Renal cortical epithelial cell (primary cell): ENCODE results near the gene EXOC4. TPM values are rescaled to one million over a fixed set of nuclear protein-coding genes. Genes with fewer than 3 reads are reported as not detected.

Experiments used
- DNase-seq: peaks from one replicate; pipeline ENCODE4 v3.0.0-alpha.2; 2011; ENCODE audit warnings: low read depth
- total RNA-seq: library from RNA; depleted of rRNA; stranded (reverse); fragments of >200 nt; gene quantifications from 2 replicates; pipeline ENCODE4 v1.2.3, GENCODE V29; 2014

Gene EXOC4
- total RNA-seq, 1 donor from 2014 or later = 144 TPM

DNA sequence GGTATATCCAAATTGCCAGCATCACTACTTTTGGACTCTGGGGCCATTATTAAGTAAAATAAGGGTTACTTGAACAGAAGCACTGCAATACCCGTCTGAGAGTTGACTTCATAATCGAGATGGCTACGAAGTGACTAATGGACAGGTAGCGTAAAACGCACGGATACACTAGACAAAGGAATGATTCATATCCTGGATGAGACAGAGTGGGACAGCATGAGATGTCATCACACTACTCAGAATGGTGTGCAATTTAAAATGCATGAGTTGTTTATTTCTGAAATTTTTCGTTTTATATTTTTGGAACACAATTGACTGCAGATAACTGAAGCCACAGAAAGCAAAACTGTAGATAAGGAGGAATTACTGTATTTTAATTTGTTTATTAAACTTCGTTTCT lies 452.7 kb downstream of the EXOC4 start:
- peak; percentile 56 for DNase-seq

DNA sequence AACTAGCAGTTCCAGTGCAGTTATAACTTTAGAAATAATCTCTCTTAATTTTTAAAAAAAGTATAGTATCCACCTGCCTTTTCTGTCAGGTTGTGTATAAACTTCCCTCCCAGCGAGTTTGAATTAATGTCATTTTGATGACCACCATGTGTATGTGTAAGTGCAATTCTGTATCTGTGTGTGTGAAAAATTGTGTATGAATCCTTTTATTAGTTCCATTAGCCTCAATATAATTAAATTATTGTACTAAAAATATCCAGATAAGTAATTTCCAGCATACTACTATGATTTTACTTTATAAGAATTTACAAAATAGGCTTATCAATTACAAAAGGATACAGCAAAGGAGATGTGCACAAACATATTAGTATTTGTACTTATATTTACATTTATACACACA lies 453.1 kb downstream of the EXOC4 start:
- no peak for DNase-seq

DNA sequence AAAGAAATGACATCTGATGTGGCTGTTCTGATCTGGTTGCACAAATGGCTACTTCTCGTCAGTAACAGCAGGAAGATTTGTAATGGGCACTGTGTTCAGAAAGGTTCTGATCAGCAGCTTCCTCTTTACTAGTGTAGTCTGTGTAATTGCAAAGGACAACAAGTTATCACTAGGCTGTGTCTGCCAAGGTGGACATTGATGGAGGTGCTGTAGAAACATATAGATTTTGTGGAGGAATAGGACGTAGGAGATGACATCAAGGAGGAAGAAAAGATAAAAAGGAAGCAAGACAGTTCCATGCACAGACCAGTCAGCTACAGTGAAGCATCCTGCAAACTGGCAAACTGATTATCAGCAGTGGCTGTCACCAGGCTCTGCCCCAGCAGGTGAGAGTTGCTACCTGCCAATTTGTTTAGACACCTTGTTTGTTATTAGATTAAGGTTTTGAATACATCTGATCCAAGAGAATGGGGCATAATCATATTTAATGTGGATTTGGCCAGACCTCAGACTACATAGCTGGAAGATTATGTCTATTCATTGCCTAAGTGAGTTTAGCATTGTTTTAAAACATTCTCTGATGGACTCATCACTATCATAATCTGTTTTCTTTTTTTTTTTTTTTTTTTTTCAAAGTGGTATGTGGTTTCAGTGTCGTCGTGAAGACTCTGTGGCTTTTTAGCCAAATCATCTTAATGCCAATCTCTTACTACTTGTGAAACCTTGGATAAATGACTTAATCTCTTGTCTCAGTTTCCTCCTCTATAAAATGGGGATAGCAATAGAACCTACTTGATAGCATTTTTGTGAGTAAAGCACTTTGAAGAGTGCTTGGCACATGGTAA lies 456.4 kb downstream of the EXOC4 start:
- DNase-seq = no peak

DNA sequence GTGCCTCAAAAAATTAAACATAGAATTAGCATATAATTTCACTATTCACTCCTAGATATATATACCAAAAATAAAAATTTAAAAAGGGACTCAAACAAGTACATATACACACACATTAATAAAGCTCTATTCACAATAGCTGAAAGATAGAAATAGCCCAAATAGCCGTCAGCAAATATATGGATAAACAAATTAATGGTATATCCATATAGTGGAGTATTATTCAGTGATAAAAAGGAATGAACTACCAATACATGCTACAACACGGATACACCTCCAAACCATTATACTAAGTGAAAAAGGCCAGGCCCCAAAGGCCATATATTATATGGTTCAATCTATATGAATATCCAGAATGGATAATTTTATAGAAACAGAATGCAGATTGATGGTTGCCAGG lies 459.7 kb downstream of the EXOC4 start:
- DNase-seq = no peak

DNA sequence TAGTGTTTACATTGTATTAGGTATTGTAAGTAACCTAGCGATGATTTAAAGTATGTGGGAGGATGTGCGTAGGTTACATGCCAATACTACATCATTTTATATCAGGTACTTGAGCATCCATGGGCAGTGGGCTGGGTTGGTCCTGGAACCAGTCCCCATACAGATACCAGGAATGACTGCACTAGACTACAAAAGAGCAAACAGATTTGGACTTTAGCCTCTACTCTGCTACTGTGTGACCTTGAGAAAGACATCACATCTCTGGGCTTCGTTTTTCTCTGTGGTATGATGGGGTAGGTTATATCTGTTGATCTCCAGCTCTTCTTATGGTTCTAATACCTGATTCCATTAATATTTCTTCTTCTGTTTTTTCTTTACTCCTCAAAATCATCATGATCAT lies 461.8 kb downstream of the EXOC4 start:
- no peak for DNase-seq

DNA sequence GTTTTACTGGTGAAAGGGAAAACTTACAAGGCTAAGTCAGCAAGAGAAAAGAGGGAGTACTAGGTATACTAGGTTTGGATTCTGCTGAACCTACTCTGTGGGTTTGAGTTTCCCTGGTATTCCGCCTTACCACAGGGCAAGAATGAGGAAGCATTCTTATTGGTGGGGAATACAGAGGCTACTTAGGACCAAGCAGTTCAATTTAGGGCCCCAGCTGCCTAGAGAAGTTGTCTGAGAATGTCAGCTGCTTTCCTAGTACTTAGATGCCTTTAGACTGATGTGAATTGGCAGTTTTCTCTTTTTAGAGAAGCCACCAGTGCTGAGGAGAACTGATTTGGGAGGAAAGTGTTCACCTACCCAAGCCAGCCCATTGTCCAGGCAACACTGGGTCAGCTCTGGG lies 465.3 kb downstream of the EXOC4 start:
- DNase-seq = no peak

DNA sequence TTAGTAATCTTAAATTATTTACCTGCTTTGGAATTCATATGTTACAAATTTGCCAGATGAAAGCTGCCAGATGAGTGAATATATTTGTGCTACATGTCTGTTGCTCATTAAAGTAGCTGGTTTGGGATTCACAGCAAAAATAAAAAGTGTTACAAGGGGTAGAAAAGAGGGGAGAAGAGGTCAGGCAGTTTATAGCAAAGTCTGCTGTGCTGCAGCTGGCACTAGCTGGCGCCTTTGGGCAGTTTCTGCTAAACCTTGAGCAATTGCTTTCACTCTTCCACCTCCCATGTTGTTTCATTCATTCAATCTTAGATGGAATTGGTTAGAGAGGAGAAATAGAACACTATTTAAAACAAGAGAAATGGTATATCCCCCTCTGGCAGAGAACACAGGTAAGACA lies 470.2 kb downstream of the EXOC4 start:
- peak; percentile 6 for DNase-seq

DNA sequence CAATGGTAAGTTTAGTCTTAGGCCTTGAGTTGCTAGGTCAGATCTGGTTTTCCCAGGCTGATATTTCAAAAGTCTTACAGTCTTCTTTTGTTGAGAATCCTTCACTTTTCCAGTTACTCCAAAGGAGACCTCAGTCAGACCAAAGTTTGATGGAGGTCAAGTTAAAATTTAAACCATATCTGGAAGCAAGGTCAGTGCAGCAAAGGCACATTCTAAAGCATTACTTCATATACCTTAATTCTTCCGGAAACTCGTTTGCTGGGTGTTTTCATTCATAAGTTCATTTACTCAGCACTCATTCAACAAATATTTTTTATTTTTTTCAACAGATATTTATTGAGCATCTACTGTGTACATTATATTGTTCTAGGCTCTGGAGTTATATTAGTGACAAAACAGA lies 471.3 kb downstream of the EXOC4 start:
- no peak for DNase-seq

DNA sequence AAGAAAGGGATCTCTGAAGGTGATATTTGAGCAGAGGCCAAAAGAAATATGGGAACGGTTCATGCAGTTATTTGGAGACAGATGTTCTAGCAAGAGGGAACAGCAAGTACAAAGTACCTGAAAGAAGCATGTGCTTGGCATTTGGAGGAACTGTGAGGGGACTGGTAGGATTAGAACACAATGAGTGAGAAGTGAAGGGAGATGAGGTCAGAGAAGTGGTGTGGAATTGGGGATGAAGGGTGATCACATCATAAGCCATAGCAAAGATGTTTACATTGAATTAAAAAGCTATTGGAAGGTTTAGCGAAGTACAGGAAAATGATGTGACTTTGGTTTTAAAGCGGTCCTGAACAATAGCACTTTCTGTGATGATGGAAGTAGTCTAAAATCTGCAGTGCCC lies 471.8 kb downstream of the EXOC4 start:
- DNase-seq = no peak

DNA sequence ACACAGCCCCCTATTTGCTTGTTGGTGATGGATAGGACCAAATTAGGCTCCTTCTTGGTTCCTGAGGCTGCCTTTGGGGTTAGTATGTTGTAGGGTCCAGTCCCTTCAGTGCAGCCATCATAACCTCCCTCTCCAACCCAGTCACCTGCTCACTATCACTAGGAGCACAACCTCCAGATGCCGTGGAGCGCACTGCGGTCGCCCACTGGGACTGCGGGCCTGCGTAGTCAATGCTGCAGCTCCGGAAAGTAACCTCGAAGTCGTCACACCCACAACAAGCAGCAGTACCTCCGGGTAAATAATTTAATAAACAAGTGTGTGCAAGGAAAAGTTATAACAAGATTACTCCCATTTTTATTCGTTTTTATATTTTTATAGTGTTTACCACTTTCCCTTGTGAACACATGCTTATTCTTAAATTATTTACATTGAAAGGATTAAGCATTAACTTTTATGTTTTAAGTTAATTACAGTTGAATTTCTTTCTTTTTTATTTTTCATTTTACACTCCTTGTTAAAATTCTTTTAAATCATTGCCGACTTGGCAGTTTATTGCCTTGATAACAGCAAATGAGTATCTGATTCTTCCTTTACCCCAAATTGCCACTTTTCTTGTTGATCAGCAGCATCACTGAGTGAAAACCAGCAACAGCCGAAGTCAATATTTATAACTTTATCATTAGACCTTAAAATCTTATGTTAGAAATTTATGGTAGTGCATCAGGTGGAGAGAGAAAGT lies 474.8 kb downstream of the EXOC4 start:
- no peak for DNase-seq

DNA sequence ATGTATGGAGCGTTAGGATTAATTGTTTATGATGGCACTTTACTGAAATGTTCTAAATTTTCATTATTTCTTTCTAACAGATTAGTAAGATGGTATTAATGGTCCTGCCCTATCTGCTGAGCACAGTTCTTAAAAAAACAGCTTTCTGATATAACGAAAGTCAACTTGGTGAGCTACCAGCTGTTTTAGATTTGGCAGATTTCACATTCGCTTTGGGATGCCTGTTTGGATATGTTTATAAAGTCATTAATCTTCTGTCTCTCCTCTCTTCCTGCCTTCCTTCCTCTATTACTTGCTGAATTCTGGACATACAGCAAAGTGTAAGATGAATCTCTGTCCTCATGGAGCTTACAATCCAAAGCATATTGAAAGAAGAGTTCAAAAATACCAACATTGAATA lies 477.5 kb downstream of the EXOC4 start:
- no peak for DNase-seq

DNA sequence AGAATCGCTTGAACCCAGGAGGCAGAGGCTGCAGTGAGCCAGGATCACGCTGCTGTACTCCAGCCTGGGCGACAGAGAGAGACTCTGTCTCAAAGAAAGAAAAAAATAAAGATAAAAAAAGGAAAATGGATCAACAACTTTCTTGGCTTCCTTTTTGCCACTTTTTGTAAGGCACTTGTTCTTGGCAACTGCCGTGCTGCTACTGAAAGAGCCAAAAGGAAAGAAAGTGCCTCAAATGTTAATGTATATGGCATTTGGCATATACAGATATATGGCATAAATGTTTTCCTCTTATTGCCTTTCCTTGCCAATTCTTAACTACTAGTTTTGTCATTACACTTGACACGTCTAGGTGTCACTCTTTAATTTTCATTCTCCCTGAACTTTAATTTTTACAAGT lies 480.5 kb downstream of the EXOC4 start:
- no peak for DNase-seq

DNA sequence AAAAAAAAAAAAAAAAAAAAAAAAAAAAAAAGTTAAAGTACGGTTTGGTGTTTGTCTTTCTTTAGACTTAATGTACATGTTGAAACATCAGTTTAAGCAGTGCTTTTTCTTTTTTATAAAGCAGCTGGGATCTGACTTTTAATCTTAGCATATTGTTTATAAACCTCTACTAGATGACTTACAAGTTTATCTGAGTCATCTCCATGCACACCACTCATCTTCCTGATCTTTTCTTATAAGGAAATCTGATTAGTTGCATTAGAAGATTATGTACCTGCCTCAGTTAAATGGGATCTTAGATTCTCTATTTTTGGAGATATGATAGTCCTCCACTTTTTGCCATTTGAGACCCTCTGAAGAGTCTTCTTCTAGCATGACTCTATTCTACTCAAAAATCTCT lies 482.3 kb downstream of the EXOC4 start:
- DNase-seq = peak; percentile 10

DNA sequence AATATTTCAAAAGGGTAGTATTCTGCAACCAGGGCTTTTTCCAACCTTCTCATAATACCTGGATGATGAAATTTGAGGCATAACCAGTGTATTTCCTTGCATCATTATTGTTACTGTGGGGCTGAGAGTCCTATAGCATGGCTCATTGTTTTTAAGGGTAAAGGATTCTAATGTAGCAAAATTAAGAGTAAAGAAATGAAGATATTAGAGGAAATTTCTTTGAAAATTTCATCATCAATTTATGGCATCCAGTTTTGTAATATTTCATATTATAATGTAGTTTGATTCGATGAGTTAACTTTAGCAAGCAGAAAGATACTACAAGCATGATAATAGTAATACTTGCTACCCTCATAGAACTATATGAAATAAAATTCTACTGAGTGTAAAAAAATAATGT lies 486.9 kb downstream of the EXOC4 start:
- no peak for DNase-seq

DNA sequence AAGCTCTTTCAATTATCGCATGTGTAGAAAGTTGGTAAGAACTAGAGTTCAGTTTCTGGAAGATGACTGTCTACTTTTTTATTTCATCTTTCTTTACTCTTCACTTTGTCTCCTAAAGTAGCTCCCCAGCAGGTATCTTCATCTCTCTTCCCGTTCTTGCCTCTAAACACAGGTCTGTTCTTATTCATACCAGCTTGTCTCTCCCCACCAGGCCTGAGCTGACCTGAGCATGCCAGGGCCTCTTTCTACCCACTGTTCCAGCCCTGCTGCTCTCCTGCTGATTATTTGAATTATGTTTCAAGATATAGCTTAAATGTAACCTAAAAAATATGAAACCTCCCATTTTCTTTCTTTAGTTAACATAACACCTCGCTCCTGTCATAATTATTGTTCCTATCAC lies 488.2 kb downstream of the EXOC4 start:
- no peak for DNase-seq

DNA sequence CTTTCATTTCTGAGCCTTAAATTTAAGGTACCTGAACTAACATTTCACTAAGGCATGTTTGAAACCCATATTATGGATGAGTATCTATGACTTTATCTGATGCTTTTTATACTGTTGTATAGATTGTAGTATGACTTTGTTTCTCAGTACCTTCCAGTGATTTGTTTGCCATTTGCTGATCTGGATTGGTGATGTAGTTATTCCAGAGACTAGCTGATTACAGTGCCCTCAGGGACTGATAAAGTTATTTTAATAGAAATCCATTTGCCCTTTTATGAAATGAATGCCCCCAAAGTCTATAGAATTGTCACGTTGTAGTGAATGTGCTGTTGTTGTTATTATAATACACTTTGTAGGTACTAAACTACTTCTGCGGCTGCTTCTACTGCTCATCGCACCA lies 488.8 kb downstream of the EXOC4 start:
- DNase-seq = no peak

DNA sequence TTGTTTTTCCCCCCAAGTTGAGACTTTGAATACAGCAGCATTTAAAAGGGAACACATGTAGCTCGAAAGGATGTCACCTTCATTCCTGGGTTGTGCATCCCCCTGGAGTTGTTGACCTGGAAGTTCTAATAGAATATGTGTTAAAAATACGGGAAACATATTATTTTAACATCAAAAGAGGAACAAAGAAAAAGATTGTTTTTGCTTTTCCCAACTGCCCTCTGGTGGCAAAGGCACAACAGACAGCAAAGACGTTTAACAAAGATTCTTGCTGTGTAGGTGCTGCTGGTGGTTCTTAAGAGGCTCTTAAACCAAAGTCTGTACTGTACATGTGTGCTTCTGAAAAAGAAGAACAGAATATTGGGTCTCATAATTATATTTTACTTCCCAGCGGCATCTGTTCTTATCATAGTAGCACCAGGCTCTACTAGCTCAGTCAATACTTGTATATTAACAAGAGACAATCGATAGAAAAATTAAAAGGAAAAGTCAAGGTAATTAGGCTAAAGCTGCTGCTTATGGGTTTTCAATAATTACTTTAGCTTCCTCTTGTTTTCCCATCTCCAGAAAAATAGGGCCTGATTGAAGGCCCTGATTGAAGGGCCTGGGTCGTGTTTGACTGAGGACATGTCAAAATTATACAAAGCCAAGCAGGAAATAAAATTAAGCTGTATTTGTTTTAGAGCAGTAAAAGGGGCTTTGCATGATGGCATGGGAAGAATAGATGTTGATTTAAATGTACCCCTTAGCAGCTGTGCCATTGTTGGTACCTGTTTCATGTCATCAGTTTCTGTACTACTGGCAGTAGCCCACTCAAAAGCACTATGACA lies 490.0 kb downstream of the EXOC4 start:
- no peak for DNase-seq

DNA sequence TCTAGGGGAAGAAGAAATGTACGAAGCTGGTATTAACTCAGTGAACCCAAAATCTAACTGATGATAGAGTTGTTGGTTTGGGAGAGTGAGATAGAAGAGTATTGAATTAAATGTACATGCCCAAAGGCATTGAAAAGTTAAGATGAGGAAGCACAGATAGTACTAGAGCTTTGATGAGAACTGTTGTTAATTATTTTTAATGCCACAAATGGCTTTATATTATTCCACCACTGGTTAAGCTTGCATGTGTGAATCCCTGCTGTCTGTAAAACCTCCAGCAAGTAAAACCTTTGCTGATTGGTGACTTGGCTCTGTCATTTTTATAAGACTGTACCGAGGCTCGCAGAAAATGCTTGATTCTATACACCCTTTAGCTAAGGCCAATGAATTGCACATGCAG lies 491.6 kb downstream of the EXOC4 start:
- DNase-seq = no peak

DNA sequence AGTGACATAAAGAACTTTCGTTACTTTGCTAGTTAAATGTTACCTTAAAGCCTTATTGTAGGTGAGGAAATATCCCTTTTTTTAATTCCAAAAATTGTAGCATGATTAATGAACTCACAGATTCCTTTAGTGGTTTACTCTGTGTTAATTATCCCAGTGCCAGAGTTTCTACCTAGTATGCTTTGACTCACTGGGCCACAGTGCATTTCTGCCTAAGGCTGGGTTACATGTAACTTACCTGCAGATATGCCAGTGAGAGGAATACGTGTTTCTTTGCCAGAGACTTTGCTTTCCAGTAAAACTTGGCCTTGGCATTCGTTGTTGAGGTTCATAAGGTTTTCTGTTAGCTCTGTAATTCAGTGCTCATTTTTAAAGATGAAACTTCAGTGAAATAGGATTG lies 493.4 kb downstream of the EXOC4 start:
- DNase-seq = peak; percentile 74

DNA sequence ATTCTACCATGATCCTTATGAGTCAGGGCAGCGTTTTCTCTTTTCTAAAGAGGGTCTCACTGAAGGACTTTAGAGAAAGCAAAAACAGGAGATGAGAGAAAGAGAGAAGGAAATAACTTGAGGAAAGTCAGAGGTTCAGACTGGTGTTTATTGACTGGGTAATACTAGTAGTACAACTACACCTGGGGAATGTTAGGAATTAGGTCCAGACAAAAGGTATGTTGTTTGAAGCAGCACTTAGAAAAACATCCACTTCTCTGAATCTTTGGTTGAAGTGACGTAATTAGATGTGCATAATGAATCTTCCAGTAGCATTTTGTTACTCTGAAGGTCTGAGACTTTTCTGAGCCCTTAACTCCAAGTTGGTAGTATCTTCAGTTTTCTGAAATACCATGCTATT lies 494.0 kb downstream of the EXOC4 start:
- DNase-seq = peak; percentile 69

DNA sequence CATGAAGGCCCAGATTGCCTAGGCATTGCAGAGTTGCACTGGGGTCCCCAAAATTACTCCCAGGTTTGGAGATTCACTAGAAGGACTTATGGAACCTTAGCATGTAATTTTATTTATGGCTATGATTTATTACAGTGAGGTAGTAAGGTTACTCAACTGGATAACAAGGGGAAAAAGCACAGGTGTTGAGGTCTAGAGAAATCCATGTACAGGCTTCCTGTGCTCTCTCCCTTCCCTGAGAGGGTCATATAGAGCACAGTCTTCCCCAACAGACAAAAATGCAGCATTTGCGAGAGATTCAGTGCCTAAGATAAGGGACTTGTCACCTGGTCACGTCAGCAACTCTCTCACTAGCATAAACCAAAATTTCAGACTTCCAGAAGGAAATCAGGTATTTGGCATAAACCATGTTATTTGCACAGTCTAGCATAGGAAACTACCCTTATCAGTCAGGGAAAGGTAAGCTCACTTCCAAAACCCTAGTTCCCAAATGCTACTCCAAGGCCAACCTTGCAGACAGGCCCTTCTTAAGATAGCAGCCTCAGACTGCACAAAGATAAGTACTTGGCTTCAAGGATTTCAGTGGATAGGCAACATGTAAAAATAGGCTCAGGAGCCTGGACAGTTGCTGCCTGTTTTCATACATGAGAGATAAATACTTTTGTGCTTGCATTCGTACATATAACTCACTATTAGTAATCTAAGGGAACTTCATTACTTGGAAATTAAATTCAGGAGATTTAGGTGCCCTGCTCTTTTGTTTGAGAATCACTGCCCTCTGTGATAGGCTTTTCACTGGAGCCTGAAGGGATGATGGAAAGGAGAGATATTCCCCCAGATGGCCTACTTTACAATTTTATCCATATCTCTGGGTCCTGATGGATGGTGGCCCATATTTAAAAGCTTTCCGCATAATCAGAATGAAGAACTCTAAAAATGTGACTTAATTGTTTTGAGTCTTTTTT lies 495.8 kb downstream of the EXOC4 start:
- DNase-seq = no peak
